Central memory CD8-positive, alpha-beta T cell (primary cell): ENCODE data around the gene TNFSF12.

Experiments used
- ATAC-seq: fragments of 150-1000 bp; cut with Tn5 transposase; replicated peaks from 2 replicates; pipeline ENCODE4 v1.10.0; 2022; ENCODE audit warnings: mild to moderate bottlenecking, moderate FRiP score, moderate number of reproducible peaks; ENCODE audit not compliant: poor library complexity, severe bottlenecking; ENCODE audit errors: extremely low read depth
- DNase-seq, 2 donors: peaks; one replicate each; pipeline ENCODE4 v3.0.0; 2021; ENCODE audit warnings: low spot score in 2 of 2
- H3K27ac Mint-ChIP-seq: one replicate; pipeline ENCODE4 v1.8.0; 2022; ENCODE audit warnings: low read depth, mild to moderate bottlenecking, moderate library complexity, mixed read lengths
- H3K27me3 Mint-ChIP-seq: one replicate; pipeline ENCODE4 v1.8.0; 2022; ENCODE audit warnings: mixed read lengths
- H3K36me3 Mint-ChIP-seq: one replicate; pipeline ENCODE4 v1.8.0; 2022; ENCODE audit warnings: mild to moderate bottlenecking, moderate library complexity, mixed read lengths; ENCODE audit not compliant: insufficient read depth
- H3K4me1 Mint-ChIP-seq: one replicate; pipeline ENCODE4 v1.8.0; 2022; ENCODE audit warnings: mixed read lengths
- H3K4me3 Mint-ChIP-seq: one replicate; pipeline ENCODE4 v1.8.0; 2022; ENCODE audit warnings: mild to moderate bottlenecking, moderate library complexity, mixed read lengths
- H3K9me3 Mint-ChIP-seq: one replicate; pipeline ENCODE4 v1.8.0; 2022; ENCODE audit warnings: mixed read lengths

TNFSF12 gene

GRCh38 chr17:7561589-7562207 is 12.8 kb downstream of the TNFSF12 start, which contains the start of gene SENP3:
SENP3 (plus strand) TSS chr17:7561919; CDS start chr17:7563077, 1,158 bp downstream.
- Mint-ChIP-seq H3K4me1 (peaks cover 33% of the 10 kb centered on the region), H3K9me3 (no peaks in the 10 kb centered on the region), H3K27me3 (no peaks in the 10 kb centered on the region), H3K4me3 (peak within 1 kb of the TSS; percentile 86), H3K27ac (peak within 1 kb of the TSS; percentile 97), H3K36me3 (peaks cover 31% of the 10 kb centered on the region)
- DNase-seq: peak; percentile 72 to 80
- ATAC-seq: peak; percentile 89

DNA sequence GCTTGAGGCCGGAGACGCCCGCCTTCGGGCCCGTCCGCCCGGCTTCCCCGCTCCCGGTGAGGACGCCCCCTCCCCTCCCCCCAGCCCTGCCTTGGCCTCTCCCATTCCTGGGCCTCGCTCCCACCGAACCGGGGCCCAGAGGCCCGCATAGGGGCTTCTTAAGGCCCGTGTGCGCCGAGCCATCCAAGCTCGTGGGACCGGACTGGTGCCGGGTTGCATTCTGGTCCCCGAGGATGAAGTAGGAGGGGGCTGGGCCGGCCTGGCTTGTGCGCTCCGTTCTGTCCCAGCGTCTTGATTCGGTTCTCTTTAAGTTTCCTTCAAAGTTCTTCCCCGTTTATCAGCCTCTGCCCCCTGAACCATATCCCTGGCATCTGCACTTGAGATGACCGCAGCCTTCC is 13.3 kb downstream of the TNFSF12 start:
- Mint-ChIP-seq H3K27ac (peak overlapping the region; percentile 97), H3K4me1 (peaks cover 33% of the 10 kb centered on the region), H3K4me3 (peak overlapping the region; percentile 86), H3K9me3 (no peaks in the 10 kb centered on the region), H3K27me3 (no peaks in the 10 kb centered on the region), H3K36me3 (peaks cover 36% of the 10 kb centered on the region)
- ATAC-seq (no peak), DNase-seq (no peak)

DNA sequence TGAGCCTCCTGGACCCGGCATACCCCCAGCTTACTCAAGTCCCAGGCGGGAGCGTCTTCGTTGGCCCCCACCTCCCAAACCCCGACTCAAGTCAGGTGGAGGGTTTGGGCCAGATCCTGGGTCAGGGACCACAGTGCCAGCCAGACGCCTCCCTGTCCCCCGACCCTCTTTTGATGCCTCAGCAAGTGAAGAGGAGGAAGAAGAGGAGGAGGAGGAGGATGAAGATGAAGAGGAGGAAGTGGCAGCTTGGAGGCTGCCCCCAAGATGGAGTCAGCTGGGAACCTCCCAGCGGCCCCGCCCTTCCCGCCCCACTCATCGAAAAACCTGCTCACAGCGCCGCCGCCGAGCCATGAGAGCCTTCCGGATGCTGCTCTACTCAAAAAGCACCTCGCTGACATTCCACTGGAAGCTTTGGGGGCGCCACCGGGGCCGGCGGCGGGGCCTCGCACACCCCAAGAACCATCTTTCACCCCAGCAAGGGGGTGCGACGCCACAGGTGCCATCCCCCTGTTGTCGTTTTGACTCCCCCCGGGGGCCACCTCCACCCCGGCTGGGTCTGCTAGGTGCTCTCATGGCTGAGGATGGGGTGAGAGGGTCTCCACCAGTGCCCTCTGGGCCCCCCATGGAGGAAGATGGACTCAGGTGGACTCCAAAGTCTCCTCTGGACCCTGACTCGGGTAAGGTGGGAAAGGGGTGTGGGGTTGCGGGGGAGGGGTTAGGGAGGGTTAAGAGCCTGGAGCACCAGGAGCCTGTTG is 14.4 kb downstream of the TNFSF12 start:
- Mint-ChIP-seq H3K27me3 (no peaks in the 10 kb centered on the region), H3K4me3 (peak overlapping the region; percentile 86), H3K36me3 (peaks cover 40% of the 10 kb centered on the region), H3K27ac (no peak overlapping the region), H3K4me1 (peaks cover 39% of the 10 kb centered on the region), H3K9me3 (no peaks in the 10 kb centered on the region)
- DNase-seq (no peak), ATAC-seq (no peak)

GRCh38 chr17:7569571-7569970 is 20.7 kb downstream of the TNFSF12 start:
- Mint-ChIP-seq H3K27me3 (no peaks in the 10 kb centered on the region), H3K4me1 (peaks cover 32% of the 10 kb centered on the region), H3K9me3 (no peaks in the 10 kb centered on the region), H3K4me3 (no peak overlapping the region), H3K36me3 (peaks cover 46% of the 10 kb centered on the region), H3K27ac (no peak overlapping the region)
- DNase-seq (no peak), ATAC-seq (no peak)

DNA sequence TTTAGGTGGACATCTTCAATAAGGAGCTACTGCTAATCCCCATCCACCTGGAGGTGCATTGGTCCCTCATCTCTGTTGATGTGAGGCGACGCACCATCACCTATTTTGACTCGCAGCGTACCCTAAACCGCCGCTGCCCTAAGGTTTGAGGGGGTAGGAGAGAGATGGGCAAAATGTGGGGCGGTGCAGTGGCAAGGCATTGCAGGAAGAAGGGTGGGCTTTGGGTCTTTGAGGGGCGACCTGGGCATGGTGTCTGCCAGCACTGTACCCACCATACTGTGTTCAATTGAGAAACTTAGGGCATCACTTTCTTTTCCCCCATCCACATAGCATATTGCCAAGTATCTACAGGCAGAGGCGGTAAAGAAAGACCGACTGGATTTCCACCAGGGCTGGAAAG is 21.5 kb downstream of the TNFSF12 start:
- H3K4me1 Mint-ChIP-seq: peaks cover 32% of the 10 kb centered on the region
- H3K36me3 Mint-ChIP-seq: peaks cover 53% of the 10 kb centered on the region
- H3K27ac Mint-ChIP-seq: no peak overlapping the region

GRCh38 chr17:7572338-7572587 is 23.4 kb downstream of the TNFSF12 start:
- ATAC-seq (no peak), DNase-seq (no peak)
- H3K27me3 Mint-ChIP-seq: no peaks in the 10 kb centered on the region
- peaks cover 42% of the 10 kb centered on the region for H3K4me1 Mint-ChIP-seq
- peak overlapping the region; percentile 99 for H3K27ac Mint-ChIP-seq
- H3K9me3 Mint-ChIP-seq: no peaks in the 10 kb centered on the region
- peaks cover 59% of the 10 kb centered on the region for H3K36me3 Mint-ChIP-seq
- H3K4me3 Mint-ChIP-seq: peak overlapping the region; percentile 100

More for the DNA sequence above, 21.5 kb downstream of the TNFSF12 start:
- DNase-seq (no peak), ATAC-seq (no peak)
- Mint-ChIP-seq H3K4me3 (no peak overlapping the region), H3K9me3 (no peaks in the 10 kb centered on the region), H3K27me3 (no peaks in the 10 kb centered on the region)

DNA sequence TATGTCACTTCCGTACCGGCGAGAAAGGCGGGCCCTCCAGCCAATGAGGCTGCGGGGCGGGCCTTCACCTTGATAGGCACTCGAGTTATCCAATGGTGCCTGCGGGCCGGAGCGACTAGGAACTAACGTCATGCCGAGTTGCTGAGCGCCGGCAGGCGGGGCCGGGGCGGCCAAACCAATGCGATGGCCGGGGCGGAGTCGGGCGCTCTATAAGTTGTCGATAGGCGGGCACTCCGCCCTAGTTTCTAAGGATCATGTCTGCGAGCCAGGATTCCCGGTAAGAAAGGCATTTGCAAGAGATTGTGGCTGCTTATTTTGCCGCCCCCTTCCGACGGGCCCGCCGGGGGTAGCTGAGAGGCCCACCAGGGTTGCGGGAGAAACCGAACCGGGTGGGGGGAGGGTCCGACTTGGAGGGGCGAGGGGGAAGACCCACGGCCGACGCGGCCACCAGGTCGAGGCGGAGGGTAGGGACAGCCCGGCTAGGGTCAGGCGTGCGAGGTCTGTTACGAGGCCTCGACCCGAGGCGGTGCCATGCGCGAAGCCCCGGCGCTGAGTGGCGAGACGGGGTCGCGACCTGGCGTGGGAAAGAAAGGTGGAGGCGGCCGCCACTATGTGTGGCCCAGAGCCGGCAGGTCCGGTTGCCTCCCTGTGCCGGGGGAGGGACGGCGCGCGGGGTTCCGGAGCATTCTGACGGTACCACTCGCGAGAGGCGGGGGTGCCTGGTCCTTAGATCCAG is 23.9 kb downstream of the TNFSF12 start:
- DNase-seq: peak; percentile 100
- H3K27ac Mint-ChIP-seq: peak overlapping the region; percentile 99
- H3K27me3 Mint-ChIP-seq: no peaks in the 10 kb centered on the region
- H3K36me3 Mint-ChIP-seq: peaks cover 59% of the 10 kb centered on the region
- H3K4me1 Mint-ChIP-seq: peaks cover 37% of the 10 kb centered on the region
- peak overlapping the region; percentile 100 for H3K4me3 Mint-ChIP-seq
- ATAC-seq: peak; percentile 84
- no peaks in the 10 kb centered on the region for H3K9me3 Mint-ChIP-seq

GRCh38 chr17:7573324-7574080 is 24.6 kb downstream of the TNFSF12 start:
- ATAC-seq (peak; percentile 45), DNase-seq (peak; percentile 76 to 89)
- no peaks in the 10 kb centered on the region for H3K9me3 Mint-ChIP-seq
- H3K27me3 Mint-ChIP-seq: no peaks in the 10 kb centered on the region
- peaks cover 36% of the 10 kb centered on the region for H3K4me1 Mint-ChIP-seq
- H3K4me3 Mint-ChIP-seq: peak overlapping the region; percentile 100
- H3K27ac Mint-ChIP-seq: peak overlapping the region; percentile 99
- H3K36me3 Mint-ChIP-seq: peaks cover 67% of the 10 kb centered on the region

DNA sequence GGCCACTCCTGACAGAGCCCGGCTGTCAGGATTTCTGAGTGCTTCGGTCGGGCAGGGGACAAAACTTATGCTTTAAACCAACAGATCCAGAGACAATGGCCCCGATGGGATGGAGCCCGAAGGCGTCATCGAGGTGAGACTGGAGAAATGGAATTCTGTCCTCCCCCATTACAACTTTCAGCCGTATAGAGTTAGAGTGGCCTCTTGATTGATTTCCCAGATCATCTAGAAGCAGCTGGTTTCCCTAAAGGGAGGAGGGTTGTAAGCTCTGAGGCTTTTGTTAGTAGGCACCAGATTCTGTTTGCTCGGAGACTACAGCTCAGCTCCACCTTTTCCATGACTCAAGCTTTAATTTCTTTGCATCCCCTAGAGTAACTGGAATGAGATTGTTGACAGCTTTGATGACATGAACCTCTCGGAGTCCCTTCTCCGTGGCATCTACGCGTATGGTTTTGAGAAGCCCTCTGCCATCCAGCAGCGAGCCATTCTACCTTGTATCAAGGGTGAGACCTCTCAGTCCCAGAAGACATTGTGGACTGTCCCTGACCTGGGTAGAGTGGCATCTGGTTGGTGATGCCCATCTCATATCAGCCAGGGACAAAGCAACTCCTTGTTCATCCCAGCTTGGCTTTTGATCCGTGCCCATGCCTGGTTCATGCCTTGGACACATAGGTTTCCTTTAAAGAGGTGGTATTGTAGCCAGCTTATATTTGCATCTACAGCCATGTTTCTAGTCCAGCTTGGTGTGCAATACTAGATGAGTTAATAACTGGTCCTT is 25.5 kb downstream of the TNFSF12 start:
- ATAC-seq (no peak), DNase-seq (no peak)
- H3K9me3 Mint-ChIP-seq: no peaks in the 10 kb centered on the region
- H3K4me3 Mint-ChIP-seq: peak overlapping the region; percentile 100
- H3K27ac Mint-ChIP-seq: peak overlapping the region; percentile 99
- peaks cover 44% of the 10 kb centered on the region for H3K4me1 Mint-ChIP-seq
- H3K27me3 Mint-ChIP-seq: no peaks in the 10 kb centered on the region
- H3K36me3 Mint-ChIP-seq: peaks cover 75% of the 10 kb centered on the region

- peaks cover 77% of the 10 kb centered on the region for H3K36me3 Mint-ChIP-seq
- H3K9me3 Mint-ChIP-seq: no peaks in the 10 kb centered on the region
- peak overlapping the region; percentile 100 for H3K4me3 Mint-ChIP-seq
- H3K27ac Mint-ChIP-seq: no peak overlapping the region
- DNase-seq (no peak), ATAC-seq (no peak)
- H3K4me1 Mint-ChIP-seq: peaks cover 54% of the 10 kb centered on the region
- no peaks in the 10 kb centered on the region for H3K27me3 Mint-ChIP-seq
Measured at GRCh38 chr17:7575481-7575883, 26.6 kb downstream of the TNFSF12 start.

GRCh38 chr17:7575959-7576358 is 27.1 kb downstream of the TNFSF12 start:
- H3K4me3 Mint-ChIP-seq: peak overlapping the region; percentile 100
- ATAC-seq: no peak
- no peak for DNase-seq
- peaks cover 59% of the 10 kb centered on the region for H3K4me1 Mint-ChIP-seq
- H3K36me3 Mint-ChIP-seq: peaks cover 81% of the 10 kb centered on the region
- no peaks in the 10 kb centered on the region for H3K9me3 Mint-ChIP-seq
- no peak overlapping the region for H3K27ac Mint-ChIP-seq
- H3K27me3 Mint-ChIP-seq: no peaks in the 10 kb centered on the region
